NCI-H510A treated with DMSO at 0.1 percent for 48 hours (cell line): ENCODE measurements around the gene MINAR1.

Experiments
- DNase-seq: peaks from one replicate; lab custom pipeline; 2025; lab: John Stamatoyannopoulos, UW

Gene MINAR1

DNA sequence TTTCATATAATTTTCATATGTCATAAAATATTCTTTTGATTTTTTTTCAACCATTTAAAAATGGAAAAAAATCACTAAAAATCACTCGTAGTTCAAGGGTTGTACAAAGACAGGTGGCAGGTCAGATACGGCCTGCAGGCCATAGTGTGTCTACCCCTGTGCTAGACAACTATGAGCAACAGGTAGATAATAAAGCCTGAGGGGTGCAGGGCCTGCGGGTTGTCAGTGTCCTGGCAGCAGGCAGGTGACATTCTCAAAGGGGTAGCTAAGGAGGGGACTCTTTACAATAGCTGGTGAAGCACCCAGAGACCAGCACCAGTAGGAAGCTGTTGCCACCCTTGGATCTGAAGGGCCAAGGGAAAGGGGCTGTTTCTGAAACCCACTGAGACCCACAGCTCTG is 34.4 kb downstream of the MINAR1 start:
- DNase-seq, result no peak

DNA sequence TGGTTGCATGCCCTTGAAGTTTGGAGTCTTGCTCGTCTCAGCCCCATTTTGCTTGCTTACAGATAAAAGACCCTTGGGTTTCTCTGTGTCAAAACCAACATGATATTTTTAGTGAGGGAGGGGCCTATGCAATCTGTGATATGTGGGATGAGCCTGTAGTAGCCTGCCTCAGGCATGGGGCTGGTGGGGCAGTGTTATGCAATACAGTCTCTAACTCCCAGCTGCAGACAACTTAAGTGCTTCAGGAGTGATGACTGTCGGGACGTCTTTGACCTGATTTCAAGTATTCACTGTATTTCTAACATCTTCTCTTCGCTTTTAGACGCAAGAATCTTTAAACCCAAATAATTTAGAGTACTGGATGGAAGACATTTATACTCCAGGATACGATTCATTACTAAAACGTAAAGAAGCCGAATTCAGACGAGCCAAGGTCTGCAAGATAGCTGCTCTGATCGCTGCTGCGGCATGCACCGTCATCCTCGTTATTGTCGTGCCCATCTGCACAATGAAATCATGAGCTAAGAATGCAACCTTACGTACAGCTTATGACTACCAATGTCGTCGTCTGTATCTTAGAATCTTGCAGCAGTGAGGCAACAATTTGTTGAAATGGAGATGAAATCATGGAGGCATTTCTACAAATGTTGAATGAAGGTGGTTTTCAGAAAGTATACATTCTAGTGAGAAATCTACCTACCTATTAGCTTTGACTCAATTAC is 35.9 kb downstream of the MINAR1 start:
- DNase-seq, result no peak

DNA sequence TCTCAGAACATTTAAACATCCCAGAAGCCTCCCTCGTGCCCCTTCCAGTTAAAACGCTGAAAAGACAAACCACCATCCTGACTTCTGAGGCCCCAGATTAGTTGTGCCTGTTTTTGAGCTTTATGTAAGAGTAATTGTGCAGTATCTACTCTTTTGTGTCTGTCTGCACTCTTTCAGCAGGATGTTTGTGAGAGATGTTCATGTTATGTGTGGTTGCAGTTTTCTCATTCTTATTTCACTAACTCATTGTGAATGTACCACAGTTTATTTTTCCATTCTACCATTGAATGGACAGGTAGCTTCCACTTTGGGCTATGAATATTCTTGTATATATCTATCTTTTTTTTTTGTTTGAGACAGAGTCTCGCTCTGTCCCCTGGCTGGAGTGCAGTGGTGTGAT is 40.3 kb downstream of the MINAR1 start:
- no peak for DNase-seq

DNA sequence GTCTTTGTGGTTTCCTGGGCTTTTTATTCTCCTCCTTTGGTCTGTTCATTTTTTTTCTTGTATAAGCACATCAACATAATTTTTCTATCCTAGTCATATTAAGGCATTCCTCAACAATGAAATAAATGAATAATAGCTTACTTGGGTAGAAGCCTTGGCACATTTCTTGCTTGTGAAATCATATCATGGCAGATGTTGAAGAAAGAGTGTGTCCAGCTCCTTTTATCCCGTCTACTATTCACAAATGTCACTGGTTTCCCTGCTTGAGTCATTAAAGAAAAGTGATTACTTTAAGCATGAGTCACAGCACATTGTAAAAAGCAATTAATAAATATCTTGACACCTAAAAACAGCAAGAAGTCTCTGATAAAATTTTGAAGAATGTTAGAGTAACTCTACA is 42.1 kb downstream of the MINAR1 start:
- DNase-seq, result no peak

DNA sequence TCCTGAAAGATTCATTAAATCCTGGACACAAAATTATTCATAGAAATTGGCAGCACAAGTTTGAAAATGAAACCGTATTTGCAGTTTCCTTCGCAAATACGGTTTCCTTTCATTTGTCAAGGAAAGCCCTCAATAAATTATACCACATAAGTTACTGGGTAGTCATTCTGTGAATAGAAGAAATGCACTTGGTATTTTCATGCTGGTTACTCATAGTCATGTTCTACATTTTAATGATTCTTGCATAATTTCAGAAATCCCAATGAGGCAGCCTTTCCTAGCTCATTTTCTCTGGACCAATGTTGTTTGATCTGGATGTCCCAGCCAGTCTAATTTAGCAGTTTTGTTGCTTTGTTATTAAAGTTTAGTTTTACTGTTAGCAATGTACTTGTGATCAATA is 43.2 kb downstream of the MINAR1 start:
- no peak for DNase-seq

DNA sequence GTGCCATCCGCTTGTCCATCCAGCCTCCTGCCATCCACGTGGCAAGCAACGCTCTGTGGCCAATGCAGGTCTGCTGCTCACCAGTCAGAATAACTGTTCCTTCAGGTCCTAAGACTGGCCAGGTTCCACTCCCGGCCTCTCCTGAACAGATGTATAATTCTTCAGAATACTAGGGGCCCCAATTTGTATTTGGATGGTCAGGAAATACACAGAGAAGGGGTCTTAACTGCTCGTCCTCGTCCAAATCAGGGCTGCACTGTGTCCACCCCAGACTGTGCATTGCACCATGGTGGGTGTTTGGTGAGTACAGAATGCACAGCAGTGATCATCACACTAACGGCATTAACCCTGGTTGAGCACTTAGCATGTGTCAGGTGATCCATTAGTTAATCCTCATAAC is 46.0 kb downstream of the MINAR1 start:
- DNase-seq, result no peak

DNA sequence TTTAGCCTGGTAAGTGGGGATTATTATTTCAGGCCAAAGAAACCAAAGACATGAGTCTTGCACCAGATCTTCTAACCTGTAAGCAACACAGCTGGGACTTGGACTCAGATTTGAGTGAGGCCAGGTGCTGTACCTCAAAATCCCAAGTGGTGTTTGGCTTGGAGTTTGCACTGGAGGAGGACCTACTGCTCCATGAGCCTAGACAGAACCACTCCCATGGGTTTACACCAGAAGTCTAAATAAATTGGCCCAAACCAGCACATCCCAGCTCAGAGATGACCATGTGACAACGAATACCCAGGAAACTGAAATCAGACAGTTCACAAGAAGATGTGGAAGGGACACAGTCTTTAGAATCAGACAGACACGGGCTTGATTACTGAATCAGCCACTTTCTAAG is 47.5 kb downstream of the MINAR1 start:
- DNase-seq, result no peak

DNA sequence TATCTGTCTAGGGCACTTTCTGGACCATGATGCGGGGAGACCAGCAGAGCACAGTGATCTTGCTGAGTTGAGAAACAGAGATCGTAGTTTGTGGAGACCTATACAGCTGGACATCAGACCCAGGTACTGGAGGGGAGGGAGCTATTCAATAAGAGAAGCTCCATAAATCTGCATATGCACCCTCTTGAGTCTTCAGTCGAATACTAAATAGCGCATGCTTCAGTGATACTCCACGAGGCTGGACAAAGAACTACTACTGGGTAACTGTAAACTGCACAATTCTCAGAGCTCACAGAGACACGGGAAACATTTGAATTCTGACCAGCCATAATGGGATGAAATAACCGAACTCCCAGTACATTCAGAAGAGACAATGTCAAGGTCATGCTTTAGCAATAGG is 49.7 kb downstream of the MINAR1 start:
- DNase-seq, result no peak
